HG03565 (cell line): Measurements from ENCODE around the gene AEBP1.
A peak's percentile ranks its signal among the peaks of the same experiment; 100 is the strongest.
"Not testable (repeated sequence)": the region's sequence is repeated elsewhere in the genome, so short reads cannot be mapped to it uniquely, and the experiment has no call there.

Source experiments
- ATAC-seq: cut with Tn5 transposase; IDR thresholded peaks from one replicate; pipeline ENCODE4 v1.9.1; 2021; ENCODE audit warnings: mild to moderate bottlenecking, moderate library complexity; ENCODE audit not compliant: unreplicated experiment

Gene AEBP1

GRCh38 chr7:44116087-44116788 is 12.1 kb downstream of the AEBP1 start:
- no peak for ATAC-seq

- ATAC-seq: no peak
These were observed 12.9 kb downstream of the AEBP1 start for GRCh38 chr7:44116789-44117666.

GRCh38 chr7:44117801-44118429 is 13.8 kb downstream of the AEBP1 start:
- ATAC-seq: no peak

- no peak for ATAC-seq
These were observed 15.8 kb downstream of the AEBP1 start for GRCh38 chr7:44119829-44120380.

GRCh38 chr7:44120395-44120794 is 16.2 kb downstream of the AEBP1 start:
- ATAC-seq: no peak

- no peak for ATAC-seq
These were observed 17.7 kb downstream of the AEBP1 start for GRCh38 chr7:44121761-44122420.

GRCh38 chr7:44122529-44122928 is 18.4 kb downstream of the AEBP1 start:
- no peak for ATAC-seq

- peak; percentile 95 for ATAC-seq
These were observed 19.3 kb downstream of the AEBP1 start, which contains the start of gene POLD2 for GRCh38 chr7:44123190-44124003. Gene POLD2 (minus strand): TSS chr7:44123548. CDS start chr7:44122053, 1,495 bp downstream.

GRCh38 chr7:44124822-44125202 is 20.7 kb downstream of the AEBP1 start:
- no peak for ATAC-seq

- ATAC-seq: not testable (repeated sequence)
These were observed 22.4 kb downstream of the AEBP1 start for GRCh38 chr7:44126574-44126973.

- no peak for ATAC-seq
These were observed 23.0 kb downstream of the AEBP1 start for GRCh38 chr7:44127161-44127560.

GRCh38 chr7:44128721-44129582 is 24.8 kb downstream of the AEBP1 start:
- no peak for ATAC-seq

- ATAC-seq: no peak
These were observed 27.3 kb downstream of the AEBP1 start for GRCh38 chr7:44131173-44132029.

GRCh38 chr7:44132039-44132438 is 27.9 kb downstream of the AEBP1 start:
- no peak for ATAC-seq

- ATAC-seq: no peak
These were observed 29.1 kb downstream of the AEBP1 start for GRCh38 chr7:44133295-44133694.

GRCh38 chr7:44134943-44135628 is 30.9 kb downstream of the AEBP1 start:
- ATAC-seq: no peak

GRCh38 chr7:44136731-44137130 is 32.6 kb downstream of the AEBP1 start:
- no peak for ATAC-seq
